Transverse colon (tissue), 4 donors: Measurements from ENCODE around the gene RPL23. TPM values are rescaled to one million over a fixed set of nuclear protein-coding genes. Genes with fewer than 3 reads are reported as not detected.

Experiments
- DNase-seq: peaks from one replicate; pipeline ENCODE4 v3.0.0-alpha.2; 2019
- H3K27ac ChIP-seq, 4 donors: fragments of 200-600 bp; sonication (generic); 2 replicates each; pipeline ENCODE4 v1.5.1; 2016 to 2018; ENCODE audit warnings: inconsistent platforms in 4 of 4
- H3K27me3 ChIP-seq: fragments of 200-600 bp; sonication (generic); 2 replicates; pipeline ENCODE4 v1.5.1; 2017; ENCODE audit warnings: inconsistent platforms
- H3K36me3 ChIP-seq, 4 donors: fragments of 200-600 bp; sonication (generic); 2 replicates each; pipeline ENCODE4 v1.5.1; 2017 to 2019; ENCODE audit warnings: inconsistent platforms in 4 of 4
- H3K4me1 ChIP-seq, 4 donors: fragments of 200-600 bp; sonication (generic); 2 replicates each; pipeline ENCODE4 v1.5.1; 2017 to 2020; ENCODE audit warnings: inconsistent platforms in 4 of 4
- H3K4me3 ChIP-seq, 4 donors: fragments of 200-600 bp; sonication (generic); 1 replicate in 1 of 4; 2 replicates in 3 of 4; pipeline versions ENCODE4 v1.5.1 to v1.6.1; 2017 to 2019; ENCODE audit warnings: inconsistent platforms in 4 of 4
- H3K9me3 ChIP-seq, 2 donors: fragments of 200-600 bp; sonication (generic); 2 replicates each; pipeline ENCODE4 v1.5.1; 2017 to 2019; ENCODE audit warnings: inconsistent platforms in 2 of 2
- CTCF ChIP-seq, 5 experiments: fragments of 200-600 bp in 3 of 5; fragments of 450-650 bp in 2 of 5; sonication (generic) in 3 of 5; IDR thresholded peaks; 1 replicate in 2 of 5; 2 replicates in 3 of 5; pipeline ENCODE4 v1.5.1; 2016 to 2017; ENCODE audit warnings: antibody characterized with exemption in 5 of 5, inconsistent platforms in 3 of 5, mild to moderate bottlenecking in 2 of 5, moderate library complexity in 1 of 5
- EP300 ChIP-seq: sonication (generic); formaldehyde crosslinking; IDR thresholded peaks from one replicate; pipeline ENCODE4 v1.6.1; 2017; ENCODE audit warnings: antibody characterized with exemption, low read depth
- POLR2A ChIP-seq: fragments of 450-650 bp; IDR thresholded peaks from one replicate; pipeline ENCODE4 v1.6.1; 2016; ENCODE audit warnings: antibody characterized with exemption, mild to moderate bottlenecking, moderate library complexity
- POLR2AphosphoS5 ChIP-seq, 3 donors: sonication (generic); formaldehyde crosslinking; IDR thresholded peaks; one replicate each; pipeline ENCODE4 v1.6.1; 2016; ENCODE audit warnings: antibody characterized with exemption in 3 of 3
- WGBS, 2 donors: methylation state at CpG; one replicate each; pipeline ENCODE4 v1.1.5; 2018; ENCODE audit warnings: low coverage in 1 of 2; 5-methylcytosine and 5-hydroxymethylcytosine counted together
- in situ Hi-C, 4 donors: fragments of 200-750 bp; cut with MboI; loops; one replicate each; pipeline versions ENCODE4 v1.15.0 to v1.15.1; 2017; ENCODE audit warnings: low sequenced_read_pairs in 3 of 4, low pct_ligation_motif_present in 1 of 4, low pct_unique_long_range_greater_than_20kb in 1 of 4
- intact Hi-C: fragments of 100-400 bp; cut with DNase I; formaldehyde crosslinking; loops from one replicate; pipeline ENCODE4 v1.15.1; 2023; ENCODE audit warnings: low total_unique reads
- total RNA-seq, 4 donors: library from RNA; depleted of rRNA; stranded (reverse); fragments of >200 nt; gene quantifications; one replicate each; pipeline ENCODE4 v1.1.0, GENCODE V29; 2016

Gene RPL23
- total RNA-seq, 4 donors from 2014 or later, result 386 to 1,109 (median 710) TPM

- peaks cover 28 to 46% (median 37%) of the 10 kb centered on the region in 4 donors for H3K4me1 ChIP-seq
Measured at GRCh38 chr17:38868817-38869525, 15.4 kb upstream of the RPL23 start.

GRCh38 chr17:38867968-38868816, 14.7 kb upstream of the RPL23 start:
- DNase-seq, result peak; percentile 56
- no peaks in the 10 kb centered on the region for H3K27me3 ChIP-seq
- peak overlapping the region in 3 of 4 donors; percentile 81 to 97 (median 97) for H3K4me3 ChIP-seq
- TF ChIP-seq EP300 (no peak), POLR2A (no peak), POLR2AphosphoS5 (IDR thresholded peaks at IDR 0.05) (peak in 1 of 3 donors; percentile 41)
- H3K4me1 ChIP-seq, result peaks cover 20 to 38% (median 30%) of the 10 kb centered on the region in 4 donors
- 27 to 33% methylated on average over 8 to 25 of the region's 25 CpGs for WGBS, 2 donors
- no peaks in the 10 kb centered on the region for H3K36me3 ChIP-seq
- intact Hi-C loops, result no loop called here
- H3K9me3 ChIP-seq, result no peaks in the 10 kb centered on the region
- in situ Hi-C loops, result loop anchor here in 1 of 4 donors (25.0 kb wide), 1 partner anchor 294 kb away; the partner anchor contains the start of genes ARL5C and PLXDC1
- peak overlapping the region; percentile 91 to 99 (median 98) for H3K27ac ChIP-seq

More at GRCh38 chr17:38868817-38869525, 15.4 kb upstream of the RPL23 start:
- Histone ChIP-seq H3K27ac (peak overlapping the region; percentile 91 to 99 (median 98)), H3K27me3 (no peaks in the 10 kb centered on the region), H3K4me3 (peak overlapping the region; percentile 81 to 99 (median 97)), H3K9me3 (no peaks in the 10 kb centered on the region), H3K36me3 (no peaks in the 10 kb centered on the region)
- 0 to 1% methylated on average over 17 to 26 of the region's 26 CpGs for WGBS, 2 donors
- intact Hi-C loops, result no loop called here
- peak; percentile 41 for TF ChIP-seq POLR2A
- no peak for TF ChIP-seq EP300
- TF ChIP-seq POLR2AphosphoS5 (IDR thresholded peaks at IDR 0.05), result peak; percentile 6 to 71 (median 44)
- no peak for TF ChIP-seq CTCF (IDR thresholded peaks at IDR 0.05)
- DNase-seq, result peak; percentile 94
- in situ Hi-C loops, result loop anchor here in 1 of 4 donors (25.0 kb wide), 1 partner anchor 293 kb away; the partner anchor contains the start of genes ARL5C and PLXDC1

GRCh38 chr17:38867179-38867967, 13.9 kb upstream of the RPL23 start:
- H3K4me1 ChIP-seq, result peaks cover 12 to 30% (median 21%) of the 10 kb centered on the region in 4 donors
- 4 to 50% methylated on average over 5 to 31 of the region's 31 CpGs for WGBS, 2 donors
- TF ChIP-seq CTCF (IDR thresholded peaks at IDR 0.05), result peak; percentile 7 to 54 (median 33)
- TF ChIP-seq EP300, result no peak
- H3K27me3 ChIP-seq, result no peaks in the 10 kb centered on the region
- DNase-seq, result peak; percentile 57
- H3K36me3 ChIP-seq, result no peaks in the 10 kb centered on the region
- peak overlapping the region; percentile 91 to 99 (median 98) for H3K27ac ChIP-seq
- peak overlapping the region in 2 of 4 donors; percentile 97 for H3K4me3 ChIP-seq
- in situ Hi-C loops, result loop anchor here in 1 of 4 donors (25.0 kb wide), 1 partner anchor 295 kb away; the partner anchor contains the start of genes ARL5C and PLXDC1
- intact Hi-C loops, result no loop called here
- no peaks in the 10 kb centered on the region for H3K9me3 ChIP-seq

- intact Hi-C loops (no loop called here), in situ Hi-C loops (loop anchor here in 1 of 4 donors (25.0 kb wide), 1 partner anchor 297 kb away; the partner anchor contains the start of genes ARL5C and PLXDC1)
- H3K36me3 ChIP-seq, result no peaks in the 10 kb centered on the region
- no peak for DNase-seq
- peaks cover 6 to 17% (median 9%) of the 10 kb centered on the region in 4 donors for H3K4me1 ChIP-seq
- no peak overlapping the region for H3K4me3 ChIP-seq
- TF ChIP-seq CTCF (IDR thresholded peaks at IDR 0.05), result peak in 2 of 5 experiments; percentile 19 to 20
- no peak for TF ChIP-seq POLR2A
- no peak for TF ChIP-seq EP300
- TF ChIP-seq POLR2AphosphoS5 (IDR thresholded peaks at IDR 0.05), result no peak
- H3K9me3 ChIP-seq, result no peaks in the 10 kb centered on the region
- H3K27me3 ChIP-seq, result no peaks in the 10 kb centered on the region
- 59 to 64% methylated on average over 10 to 11 of the region's 11 CpGs for WGBS, 2 donors
- no peak overlapping the region for H3K27ac ChIP-seq
Measured at GRCh38 chr17:38864636-38865398, 11.3 kb upstream of the RPL23 start.
